Esophagus squamous epithelium (tissue), 5 donors: Measurements from ENCODE around the gene PLEKHA1. TPM values are rescaled to one million over a fixed set of nuclear protein-coding genes. Genes with fewer than 3 reads are reported as not detected.

ENCODE experiments used
- DNase-seq: peaks from one replicate; lab custom pipeline; 2025; lab: John Stamatoyannopoulos, UW
- H3K27ac ChIP-seq, 4 donors: fragments of 200-600 bp; sonication (generic); one replicate each; pipeline ENCODE4 v1.5.1; 2016 to 2019; ENCODE audit warnings: mild to moderate bottlenecking in 1 of 4
- H3K27me3 ChIP-seq, 4 donors: fragments of 200-600 bp; sonication (generic); 1 replicate in 3 of 4; 2 replicates in 1 of 4; pipeline versions ENCODE4 v1.5.1 to v1.6.0; 2017 to 2021; ENCODE audit warnings: antibody characterized with exemption in 1 of 4
- H3K36me3 ChIP-seq, 3 donors: fragments of 200-600 bp; sonication (generic); one replicate each; pipeline ENCODE4 v1.5.1; 2016 to 2019
- H3K4me1 ChIP-seq, 3 donors: fragments of 200-600 bp; sonication (generic); one replicate each; pipeline ENCODE4 v1.5.1; 2017 to 2019
- H3K4me3 ChIP-seq, 4 donors: fragments of 200-600 bp; sonication (generic); 1 replicate in 3 of 4; 2 replicates in 1 of 4; pipeline ENCODE4 v1.5.1; 2016 to 2019; ENCODE audit warnings: mild to moderate bottlenecking in 2 of 4, moderate library complexity in 1 of 4
- H3K9me3 ChIP-seq, 3 donors: fragments of 200-600 bp; sonication (generic); one replicate each; pipeline ENCODE4 v1.5.1; 2016 to 2019
- POLR2A ChIP-seq, 4 donors: fragments of 450-650 bp; IDR thresholded peaks; one replicate each; pipeline ENCODE4 v1.6.1; 2017; ENCODE audit warnings: antibody characterized with exemption in 4 of 4, mild to moderate bottlenecking in 4 of 4, moderate library complexity in 3 of 4
- WGBS, 2 donors: methylation state at CpG; one replicate each; pipeline ENCODE4 v1.1.5; 2018; 5-methylcytosine and 5-hydroxymethylcytosine counted together
- intact Hi-C: fragments of 100-400 bp; cut with DNase I; formaldehyde crosslinking; loops from one replicate; pipeline ENCODE4 v1.15.0; 2022
- total RNA-seq, 4 donors: library from RNA; depleted of rRNA; stranded (reverse); fragments of >200 nt; gene quantifications; one replicate each; pipeline ENCODE4 v1.1.0, GENCODE V29; 2016
- TF ChIP-seq, protein P1 (sequence below), 6 experiments: fragments of 450-650 bp in 4 of 6; fragments of 200-600 bp in 2 of 6; sonication (generic) in 2 of 6; IDR thresholded peaks; one replicate each; pipeline ENCODE4 v1.5.1; 2016 to 2019; ENCODE audit warnings: antibody characterized with exemption in 6 of 6, mild to moderate bottlenecking in 4 of 6, moderate library complexity in 4 of 6
- donor health status: DM: yes; HTN: yes; CAD: no.

The PLEKHA1 gene
- total RNA-seq, 4 donors from 2014 or later = 23.4 to 56.3 (median 35.9) TPM

DNA sequence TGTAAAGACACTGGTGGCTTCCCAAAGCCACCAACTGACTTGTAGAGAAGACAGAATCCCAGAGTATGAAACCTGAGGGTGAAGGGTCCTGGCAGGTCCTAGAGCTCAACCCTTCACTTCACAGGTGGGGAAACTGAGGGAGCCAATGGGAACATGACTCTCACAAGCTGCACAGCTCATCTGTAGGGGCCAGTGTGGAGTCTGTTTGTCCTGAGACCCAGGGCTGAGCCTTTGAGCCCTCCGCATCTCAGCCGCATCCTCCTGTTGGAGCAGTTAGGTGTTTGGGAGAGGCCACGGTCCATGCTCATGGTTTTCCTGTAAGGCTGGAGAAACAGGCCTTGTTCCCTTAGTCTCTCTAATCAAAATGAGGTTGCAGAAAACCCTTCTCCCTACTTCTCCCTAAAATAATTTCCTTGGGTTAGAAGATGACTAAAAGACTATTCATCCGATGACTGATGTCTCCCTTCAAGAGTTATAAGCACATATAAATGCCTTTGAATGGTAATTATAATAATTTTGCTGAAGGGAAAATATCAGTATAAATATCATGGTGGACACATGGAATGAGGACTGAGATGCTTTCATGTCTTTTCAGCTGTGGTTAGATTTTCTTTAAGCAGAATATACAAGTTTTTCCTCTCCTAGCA, 97.1 kb downstream of the PLEKHA1 start:
- Histone ChIP-seq H3K9me3 (no peaks in the 10 kb centered on the region), H3K27ac (no peak overlapping the region), H3K4me3 (no peak overlapping the region), H3K36me3 (no peaks in the 10 kb centered on the region), H3K27me3 (peaks cover 0 to 3% (median 0%) of the 10 kb centered on the region in 4 donors), H3K4me1 (peaks cover 27 to 48% (median 42%) of the 10 kb centered on the region in 3 donors)
- intact Hi-C loops = no loop called here
- whole genome bisulfite sequencing, 2 donors = 85 to 86% methylated on average over 4 of the region's 4 CpGs
- no peak for DNase-seq
- no peak for TF ChIP-seq POLR2A (IDR thresholded peaks at IDR 0.05)
- TF ChIP-seq, protein P1, sequence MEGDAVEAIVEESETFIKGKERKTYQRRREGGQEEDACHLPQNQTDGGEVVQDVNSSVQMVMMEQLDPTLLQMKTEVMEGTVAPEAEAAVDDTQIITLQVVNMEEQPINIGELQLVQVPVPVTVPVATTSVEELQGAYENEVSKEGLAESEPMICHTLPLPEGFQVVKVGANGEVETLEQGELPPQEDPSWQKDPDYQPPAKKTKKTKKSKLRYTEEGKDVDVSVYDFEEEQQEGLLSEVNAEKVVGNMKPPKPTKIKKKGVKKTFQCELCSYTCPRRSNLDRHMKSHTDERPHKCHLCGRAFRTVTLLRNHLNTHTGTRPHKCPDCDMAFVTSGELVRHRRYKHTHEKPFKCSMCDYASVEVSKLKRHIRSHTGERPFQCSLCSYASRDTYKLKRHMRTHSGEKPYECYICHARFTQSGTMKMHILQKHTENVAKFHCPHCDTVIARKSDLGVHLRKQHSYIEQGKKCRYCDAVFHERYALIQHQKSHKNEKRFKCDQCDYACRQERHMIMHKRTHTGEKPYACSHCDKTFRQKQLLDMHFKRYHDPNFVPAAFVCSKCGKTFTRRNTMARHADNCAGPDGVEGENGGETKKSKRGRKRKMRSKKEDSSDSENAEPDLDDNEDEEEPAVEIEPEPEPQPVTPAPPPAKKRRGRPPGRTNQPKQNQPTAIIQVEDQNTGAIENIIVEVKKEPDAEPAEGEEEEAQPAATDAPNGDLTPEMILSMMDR (IDR thresholded peaks at IDR 0.05) = no peak

DNA sequence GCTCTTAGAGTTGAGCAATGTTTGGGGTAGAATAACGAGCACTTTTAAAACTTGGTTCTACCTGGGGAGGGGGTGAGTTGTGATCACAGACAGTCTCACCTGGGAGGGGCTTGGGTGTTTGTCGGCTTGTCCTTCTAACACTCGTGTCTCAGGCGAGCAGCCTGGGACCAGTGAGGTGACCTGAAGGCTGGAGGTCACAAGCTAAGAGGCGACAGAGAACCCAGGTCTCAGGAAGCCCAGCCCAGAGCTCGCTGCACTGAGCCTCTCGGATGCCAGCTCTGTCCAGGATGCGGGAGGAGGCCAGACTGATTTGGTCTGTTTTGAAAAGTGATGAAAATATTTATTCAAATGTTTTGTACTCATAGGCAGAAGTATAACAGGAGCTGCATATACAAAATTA, 98.6 kb downstream of the PLEKHA1 start:
- TF ChIP-seq, protein P1 (IDR thresholded peaks at IDR 0.05) = no peak
- no peak for TF ChIP-seq POLR2A (IDR thresholded peaks at IDR 0.05)
- H3K9me3 ChIP-seq = no peaks in the 10 kb centered on the region
- WGBS, 2 donors = 80 to 95% methylated on average over 6 of the region's 8 CpGs
- no peaks in the 10 kb centered on the region for H3K36me3 ChIP-seq
- DNase-seq = no peak
- no peaks in the 10 kb centered on the region for H3K27me3 ChIP-seq
- H3K4me3 ChIP-seq = no peak overlapping the region
- no peak overlapping the region for H3K27ac ChIP-seq
- intact Hi-C loops = no loop called here
- H3K4me1 ChIP-seq = peaks cover 27 to 60% (median 38%) of the 10 kb centered on the region in 3 donors

DNA sequence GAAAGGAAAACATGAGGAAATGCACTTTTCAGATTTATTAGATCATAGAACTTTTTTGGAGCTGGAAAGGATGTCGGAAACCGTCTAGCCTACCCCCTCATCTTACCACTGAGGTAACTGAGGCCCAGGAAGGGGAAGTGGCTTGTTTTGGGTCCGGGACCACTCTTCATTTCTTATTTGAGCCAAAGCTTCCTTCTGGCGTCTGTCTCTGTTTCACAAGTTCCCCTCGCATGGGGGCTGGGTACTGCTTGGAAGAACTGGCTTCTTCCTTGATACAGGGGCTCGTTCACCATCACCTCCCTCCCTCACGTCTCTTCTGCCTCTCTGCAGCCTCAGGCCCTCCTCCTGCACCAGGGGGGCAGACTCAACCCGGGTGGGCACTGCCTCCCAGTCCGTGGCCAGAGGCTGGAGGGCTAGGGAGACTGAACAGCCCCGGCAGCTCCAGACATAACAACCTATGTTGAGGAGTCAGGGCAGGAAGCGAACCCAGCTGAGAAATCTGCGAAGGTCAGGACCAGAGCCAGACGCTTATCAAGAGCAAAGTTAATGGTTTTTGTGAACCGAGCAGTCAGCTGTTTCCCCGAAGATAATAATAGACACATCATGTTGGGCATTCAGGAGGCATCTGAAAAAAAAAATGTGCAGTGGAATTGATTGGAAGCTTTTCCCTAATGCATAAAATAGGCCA, 99.8 kb downstream of the PLEKHA1 start:
- H3K4me3 ChIP-seq = no peak overlapping the region
- no peaks in the 10 kb centered on the region for H3K27me3 ChIP-seq
- peaks cover 20 to 49% (median 29%) of the 10 kb centered on the region in 3 donors for H3K4me1 ChIP-seq
- no peak for DNase-seq
- TF ChIP-seq, protein P1 (IDR thresholded peaks at IDR 0.05) = no peak
- TF ChIP-seq POLR2A (IDR thresholded peaks at IDR 0.05) = no peak
- H3K9me3 ChIP-seq = no peaks in the 10 kb centered on the region
- intact Hi-C loops = no loop called here
- H3K36me3 ChIP-seq = no peaks in the 10 kb centered on the region
- 46 to 66% methylated on average over 13 to 14 of the region's 15 CpGs for WGBS, 2 donors
- peak overlapping the region in 3 of 4 donors; percentile 22 to 59 (median 42) for H3K27ac ChIP-seq

DNA sequence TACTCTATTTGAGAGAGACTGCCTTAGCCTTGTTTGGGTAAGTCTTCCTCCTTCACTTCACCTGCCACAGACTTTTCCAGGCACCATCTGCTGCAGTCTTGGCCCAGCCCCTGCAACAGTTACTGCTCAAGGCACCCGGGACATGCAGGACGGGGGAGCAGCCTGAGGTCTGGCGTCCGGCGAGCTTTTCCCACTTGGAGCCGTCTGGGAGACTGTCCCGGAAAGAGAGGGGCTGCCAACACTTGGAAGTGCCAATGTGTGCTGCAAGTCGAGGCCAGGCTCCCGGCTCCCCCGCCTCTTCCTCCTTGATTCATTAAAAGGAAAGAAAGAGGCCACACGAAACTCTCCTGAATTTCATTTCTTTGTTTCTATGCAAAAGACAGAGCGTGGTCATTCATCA, 100.6 kb downstream of the PLEKHA1 start:
- no peak for DNase-seq
- Histone ChIP-seq H3K9me3 (no peaks in the 10 kb centered on the region), H3K27me3 (no peaks in the 10 kb centered on the region), H3K36me3 (no peaks in the 10 kb centered on the region), H3K4me1 (peaks cover 16 to 44% (median 27%) of the 10 kb centered on the region in 3 donors), H3K27ac (peak overlapping the region in 3 of 4 donors; percentile 26 to 59 (median 35)), H3K4me3 (peak overlapping the region in 1 of 4 donors; percentile 17)
- no peak for TF ChIP-seq POLR2A (IDR thresholded peaks at IDR 0.05)
- TF ChIP-seq, protein P1 (IDR thresholded peaks at IDR 0.05) = no peak
- intact Hi-C loops = no loop called here
- WGBS, 2 donors = 23 to 27% methylated on average over 10 to 11 of the region's 12 CpGs
